GM12874 (cell line): ENCODE data around the gene CADPS.

ENCODE experiments used
- TF ChIP-seq, protein P1 (sequence below): IDR thresholded peaks from 2 replicates; pipeline ENCODE4 v1.5.1; 2011; ENCODE audit warnings: low read depth, mild to moderate bottlenecking, control low read depth, low read length, moderate library complexity; ENCODE audit not compliant: insufficient read depth

Gene CADPS

DNA sequence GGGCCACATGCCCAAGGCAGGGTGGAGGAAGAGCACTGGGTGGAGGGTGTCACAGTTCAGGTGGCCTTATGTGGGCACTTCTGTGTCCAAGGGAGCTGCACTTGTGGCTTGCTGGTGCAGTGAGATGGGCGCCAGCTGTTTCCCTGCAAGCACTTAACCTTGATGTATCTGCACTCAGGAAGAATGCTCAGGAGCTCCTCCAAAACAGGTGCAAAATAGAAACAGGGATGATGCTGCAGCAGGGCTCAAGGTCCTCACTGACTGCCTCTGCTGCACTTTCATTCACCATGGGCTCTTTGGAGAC, 151.3 kb downstream of the CADPS start:
- TF ChIP-seq, protein P1, sequence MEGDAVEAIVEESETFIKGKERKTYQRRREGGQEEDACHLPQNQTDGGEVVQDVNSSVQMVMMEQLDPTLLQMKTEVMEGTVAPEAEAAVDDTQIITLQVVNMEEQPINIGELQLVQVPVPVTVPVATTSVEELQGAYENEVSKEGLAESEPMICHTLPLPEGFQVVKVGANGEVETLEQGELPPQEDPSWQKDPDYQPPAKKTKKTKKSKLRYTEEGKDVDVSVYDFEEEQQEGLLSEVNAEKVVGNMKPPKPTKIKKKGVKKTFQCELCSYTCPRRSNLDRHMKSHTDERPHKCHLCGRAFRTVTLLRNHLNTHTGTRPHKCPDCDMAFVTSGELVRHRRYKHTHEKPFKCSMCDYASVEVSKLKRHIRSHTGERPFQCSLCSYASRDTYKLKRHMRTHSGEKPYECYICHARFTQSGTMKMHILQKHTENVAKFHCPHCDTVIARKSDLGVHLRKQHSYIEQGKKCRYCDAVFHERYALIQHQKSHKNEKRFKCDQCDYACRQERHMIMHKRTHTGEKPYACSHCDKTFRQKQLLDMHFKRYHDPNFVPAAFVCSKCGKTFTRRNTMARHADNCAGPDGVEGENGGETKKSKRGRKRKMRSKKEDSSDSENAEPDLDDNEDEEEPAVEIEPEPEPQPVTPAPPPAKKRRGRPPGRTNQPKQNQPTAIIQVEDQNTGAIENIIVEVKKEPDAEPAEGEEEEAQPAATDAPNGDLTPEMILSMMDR = no peak

- TF ChIP-seq, protein P1 = no peak
Observed at GRCh38 chr3:62723166-62723913, 151.9 kb downstream of the CADPS start.

DNA sequence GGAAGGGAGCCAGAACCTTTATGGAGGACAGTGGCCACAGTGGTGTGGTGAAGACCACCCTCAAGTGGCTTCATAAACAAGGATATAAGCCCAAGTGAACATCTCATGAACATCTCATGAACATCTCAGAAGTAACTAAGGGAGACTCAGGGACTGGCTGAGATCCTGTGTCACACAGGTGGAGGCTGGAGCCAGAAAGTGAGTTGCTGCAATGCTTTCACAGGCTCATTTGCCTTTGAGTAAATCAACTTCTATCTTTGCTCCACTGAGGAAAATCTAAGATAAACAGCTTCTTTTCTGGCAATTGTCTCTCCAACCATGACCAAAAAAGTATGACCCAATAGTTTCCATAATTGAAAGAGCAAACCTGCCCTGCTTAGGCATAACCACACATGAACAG, 152.9 kb downstream of the CADPS start:
- TF ChIP-seq, protein P1 = no peak

DNA sequence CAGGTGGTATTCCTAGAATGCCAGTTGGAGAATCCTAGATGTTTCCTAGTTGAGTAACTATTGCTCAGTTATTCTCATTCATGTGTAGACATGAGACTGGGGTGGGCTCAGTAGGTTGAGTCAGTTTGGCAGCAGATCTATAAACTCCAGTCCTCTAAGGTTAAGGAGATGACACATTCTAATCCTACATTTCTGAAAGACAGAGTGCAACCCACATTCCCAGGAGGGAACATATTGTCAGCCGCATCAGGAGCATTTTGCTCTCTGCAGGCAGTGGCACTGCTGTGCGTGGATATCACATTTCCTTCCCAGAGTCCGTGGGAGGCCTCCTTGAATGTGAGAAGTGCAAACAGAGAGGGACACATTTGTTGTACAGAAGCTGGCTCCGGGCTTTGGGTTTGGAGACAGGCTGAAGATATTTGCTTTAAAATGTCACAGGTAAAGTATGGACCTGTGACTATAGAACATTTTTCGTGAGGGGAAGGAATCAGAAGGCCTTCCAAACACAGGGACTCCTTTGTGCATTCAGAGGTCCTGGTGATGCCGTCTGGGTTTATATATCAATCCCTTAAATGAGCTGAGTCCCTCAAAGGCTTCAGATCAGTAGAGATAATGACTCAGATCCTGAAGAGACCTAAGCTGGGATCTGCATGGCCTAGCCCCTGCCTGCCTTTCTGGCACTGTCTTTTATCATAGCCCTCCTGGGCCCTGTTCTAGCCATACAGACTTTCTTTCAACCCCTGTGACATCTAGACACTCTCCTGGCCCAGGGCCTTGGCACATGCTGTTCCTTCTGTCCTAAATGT, 156.5 kb downstream of the CADPS start:
- TF ChIP-seq, protein P1 = no peak

- TF ChIP-seq, protein P1 = no peak
Observed at GRCh38 chr3:62718011-62718410, 157.2 kb downstream of the CADPS start.

DNA sequence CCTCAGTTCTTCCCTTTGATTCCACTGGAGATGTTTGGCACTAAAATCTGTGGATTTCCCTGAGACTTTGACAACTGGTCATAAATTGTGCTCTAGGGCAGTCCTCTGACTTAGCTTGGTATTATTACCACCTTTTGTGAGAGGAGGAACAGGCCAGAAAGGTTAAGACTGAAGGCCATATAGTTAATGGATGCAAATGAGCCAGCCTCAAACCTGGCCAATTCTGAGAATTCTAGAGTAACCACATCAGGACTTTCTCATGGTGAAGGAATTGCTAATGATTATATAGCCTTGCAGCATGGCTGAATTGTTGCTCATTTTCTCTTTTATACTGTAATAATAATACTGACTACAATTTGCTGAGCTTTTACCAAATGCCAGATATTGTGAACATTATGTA, 162.5 kb downstream of the CADPS start:
- TF ChIP-seq, protein P1 = no peak

DNA sequence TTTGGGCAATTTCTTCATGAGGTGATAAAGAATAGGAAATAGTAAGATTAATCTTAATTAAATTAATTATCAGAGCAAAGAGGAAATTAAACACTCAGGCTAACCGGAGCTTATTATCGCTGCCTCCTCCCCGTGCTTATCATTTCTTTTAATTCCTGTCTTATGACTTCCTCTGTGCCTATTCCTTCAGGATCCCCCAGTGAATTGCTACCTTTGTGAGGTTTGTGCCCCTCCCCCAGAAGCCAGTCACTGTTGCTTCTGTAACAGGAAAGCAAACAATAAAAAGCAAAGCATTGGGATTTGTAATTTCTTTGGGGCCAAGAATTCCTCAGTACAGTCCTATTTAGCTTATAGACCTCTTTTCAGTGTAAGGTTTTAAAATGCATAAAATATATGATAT, 164.5 kb downstream of the CADPS start:
- TF ChIP-seq, protein P1 = no peak
